Neural cell (in vitro differentiated cells): ENCODE results near the gene DNAJC5.

ENCODE experiments used
- CTCF ChIP-seq: fragments of 450-650 bp; IDR thresholded peaks from 2 replicates; pipeline ENCODE4 v1.5.1; 2014; ENCODE audit warnings: antibody characterized with exemption, mild to moderate bottlenecking, moderate library complexity; ENCODE audit not compliant: poor library complexity, severe bottlenecking
- EP300 ChIP-seq: fragments of 450-650 bp; conservative IDR thresholded peaks from 2 replicates; pipeline ENCODE4 v1.6.1; 2014; ENCODE audit warnings: antibody characterized with exemption, mild to moderate bottlenecking, moderate library complexity; ENCODE audit not compliant: poor library complexity, severe bottlenecking
- EZH2 ChIP-seq: fragments of 200-600, 300-800 bp; shearing (Covaris generic), sonication (generic); IDR thresholded peaks from 2 replicates; pipeline ENCODE4 v1.6.1; 2014; ENCODE audit warnings: antibody characterized with exemption, low read length, borderline replicate concordance, mild to moderate bottlenecking; ENCODE audit not compliant: insufficient read depth, poor library complexity, severe bottlenecking
- MXI1 ChIP-seq: fragments of 450-650 bp; conservative IDR thresholded peaks from 2 replicates; pipeline ENCODE4 v1.6.1; 2014; ENCODE audit warnings: antibody characterized with exemption, mild to moderate bottlenecking; ENCODE audit not compliant: poor library complexity, severe bottlenecking
- POLR2AphosphoS5 ChIP-seq: IDR thresholded peaks from 2 replicates; pipeline ENCODE4 v1.6.1; 2012
- RAD21 ChIP-seq: fragments of 450-650 bp; conservative IDR thresholded peaks from 2 replicates; pipeline ENCODE4 v1.6.1; 2014; ENCODE audit warnings: antibody characterized with exemption, mild to moderate bottlenecking, moderate library complexity
- REST ChIP-seq: IDR thresholded peaks from 2 replicates; pipeline ENCODE4 v1.6.1; 2012; ENCODE audit warnings: borderline replicate concordance
- TAF1 ChIP-seq: IDR thresholded peaks from 2 replicates; pipeline ENCODE4 v1.6.1; 2012; ENCODE audit warnings: low read depth

DNA sequence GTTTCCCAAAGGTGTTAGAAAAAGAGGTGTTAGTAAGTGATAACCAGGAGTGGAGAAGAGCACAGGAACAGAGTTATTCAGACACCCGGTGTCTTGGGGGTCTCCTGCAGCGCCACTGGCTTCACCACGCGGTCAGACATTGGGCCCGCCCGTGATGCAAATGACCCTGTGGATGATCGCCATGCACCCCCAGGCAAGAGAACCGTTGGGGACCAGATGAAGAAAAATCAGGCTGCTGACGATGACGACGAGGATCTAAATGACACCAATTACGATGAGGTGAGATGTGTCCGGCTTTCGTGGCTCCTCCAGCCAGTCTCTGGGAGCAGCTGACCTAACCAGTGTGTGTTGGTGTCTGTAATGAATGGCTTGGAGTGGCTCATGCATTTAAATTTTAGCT lies 88.0 kb downstream of the DNAJC5 start:
- no peak for TF ChIP-seq CTCF
- no peak for TF ChIP-seq EP300
- no peak for TF ChIP-seq RAD21
- TF ChIP-seq POLR2AphosphoS5 = no peak
- TF ChIP-seq MXI1 = no peak
- TF ChIP-seq TAF1 = no peak
- TF ChIP-seq REST = no peak
- no peak for TF ChIP-seq EZH2
